Heart right ventricle (tissue), 16 donors: ENCODE measurements around the gene ZNF436. TPM values are rescaled to one million over a fixed set of nuclear protein-coding genes. Genes with fewer than 3 reads are reported as not detected.
A peak's percentile ranks its signal among the peaks of the same experiment; 100 is the strongest.

Experiments used
- ATAC-seq, 8 donors: fragments of 200-7000 bp; cut with Tn5 transposase; one replicate each; pipeline ENCODE4 v1.9.1; 2020; ENCODE audit warnings: mild to moderate bottlenecking in 8 of 8, moderate library complexity in 8 of 8, moderate number of reproducible peaks in 1 of 8
- DNase-seq, 2 donors: peaks; one replicate each; pipeline ENCODE4 v3.0.0-alpha.2; 2020
- H3K27ac ChIP-seq, 10 donors: fragments of 200-600 bp; sonication (generic) in 2 of 10; one replicate each; pipeline versions ENCODE4 v1.5.0 to v1.8.0; 2020 to 2022; ENCODE audit warnings: mild to moderate bottlenecking in 3 of 10
- H3K27me3 ChIP-seq, 7 donors: fragments of 200-600 bp; one replicate each; pipeline ENCODE4 v1.8.0; 2021 to 2022; ENCODE audit warnings: mild to moderate bottlenecking in 2 of 7
- H3K36me3 ChIP-seq, 9 donors: fragments of 200-600 bp; sonication (generic) in 1 of 9; one replicate each; pipeline versions ENCODE4 v1.5.0 to v1.8.0; 2020 to 2022; ENCODE audit warnings: mild to moderate bottlenecking in 2 of 9
- H3K4me1 ChIP-seq, 9 donors: fragments of 200-600 bp; sonication (generic) in 1 of 9; one replicate each; pipeline versions ENCODE4 v1.5.0 to v1.8.0; 2020 to 2022; ENCODE audit warnings: mild to moderate bottlenecking in 4 of 9
- H3K4me3 ChIP-seq, 10 donors: fragments of 200-600 bp; sonication (generic) in 2 of 10; one replicate each; pipeline versions ENCODE4 v1.5.0 to v1.8.0; 2020 to 2022; ENCODE audit warnings: mild to moderate bottlenecking in 7 of 10, moderate library complexity in 2 of 10
- H3K9me3 ChIP-seq, 11 donors: fragments of 200-600 bp in 10 of 11; sonication (generic) in 2 of 11; one replicate each; pipeline versions ENCODE4 v1.5.0 to v1.8.0; 2013 to 2022; ENCODE audit warnings: mild to moderate bottlenecking in 2 of 11, control low read depth in 1 of 11, moderate library complexity in 1 of 11
- CTCF ChIP-seq, 9 donors: fragments of 200-600 bp; sonication (generic) in 2 of 9; IDR thresholded peaks; one replicate each; pipeline versions ENCODE4 v1.5.0 to v1.8.0; 2021 to 2022; ENCODE audit warnings: antibody characterized with exemption in 9 of 9, mild to moderate bottlenecking in 5 of 9, moderate library complexity in 1 of 9
- WGBS, 2 donors: extraction: QIAGEN DNeasy Blood & Tissue Kit; methylation state at CpG; one replicate each; pipeline ENCODE4 v1.1.7; 2013; ENCODE audit warnings: inconsistent platforms in 1 of 2; 5-methylcytosine and 5-hydroxymethylcytosine counted together
- intact Hi-C, 10 donors: fragments of 100-400 bp; cut with DNase I; formaldehyde crosslinking; loops; one replicate each; pipeline versions ENCODE4 v1.11.1 to v1.14.2; 2022
- polyA plus RNA-seq, 2 donors: library from polyadenylated mRNA; stranded (reverse); fragments of 200-250 nt; gene quantifications; one replicate each; pipeline ENCODE4 v1.2.3, GENCODE V29; 2013
- total RNA-seq, 10 donors: library from RNA; stranded (reverse); fragmentation: NEBNext Ultra II Directional in 3 of 10; extraction: Animal tissue kit (Norgen Biotek cat#: 25700) in 3 of 10; gene quantifications; one replicate each; pipeline versions ENCODE4 v1.2.1 to v1.2.4, GENCODE V29; 2021 to 2023
- donor health status: Arrhythmogenic right ventricular cardiomyopathy.
- donor health status: ischemic (EF 13 %, LVEDD 7.1; RV severe dilation, severe dysfunction).
- donor health status: healthy with polysubstance abuse.
- donor health status: DM: no; HTN: yes; CAD: no.
- donor health status: DM: no; HTN: no; CAD: no.
- donor health status: ischemic (EF 25% LVEDD 6.9; RV normal size, moderate dysfunction).
- donor health status: ischemic (EF 25% LVEDD 5.7; RV mildly dilated, moderate dysfunction).
- donor health status: healthy.
- donor health status: DM: yes; HTN: yes; CAD: no.
- donor health status: Ischemic cardiomyopathy.
- donor health status: ischemic (EF 35%, LVEDD 5.7; RV mildly dilated, moderate dysfunction).
- donor health status: nonischemic (EF 11% LVEDD 7.7; RV severe dilation, severe dysfunction).
- donor health status: DM: yes; HTN: yes; CAD: no.
- donor health status: PGD.
- donor health status: ischemic (EF 29% LVEDD 5.4; RV normal size, mild dysfunction).
- donor health status: nonischemic (EF 23%, LVEDD 6.1; RV moderate dilation, normal function).

The ZNF436 gene
- total and polyA plus RNA-seq, 12 donors = 3.3 to 25.5 (median 14.7) TPM

- DNase-seq (peak; percentile 59 to 60), ATAC-seq (peak; percentile 61 to 77 (median 72))
- no peak for TF ChIP-seq CTCF (IDR thresholded peaks at IDR 0.05)
- Histone ChIP-seq H3K27me3 (no peaks in the 10 kb centered on the region), H3K36me3 (peaks cover 0 to 16% (median 0%) of the 10 kb centered on the region in 9 donors), H3K9me3 (no peaks in the 10 kb centered on the region), H3K27ac (peak overlapping the region in 9 of 10 donors; percentile 72 to 90 (median 82)), H3K4me3 (no peak overlapping the region), H3K4me1 (peaks cover 2 to 42% (median 27%) of the 10 kb centered on the region in 9 donors)
- WGBS, 2 donors = 36 to 60% methylated on average over 15 of the region's 15 CpGs
- intact Hi-C loops = loop anchor here in 1 of 10 donors (2.0 kb wide), 1 partner anchor 25 kb away; the partner anchor contains the start of gene ZNF436
Observed at GRCh38 chr1:23393706-23394105, 24.1 kb upstream of the ZNF436 start.

GRCh38 chr1:23392125-23392855, 22.7 kb upstream of the ZNF436 start:
- Histone ChIP-seq H3K4me3 (no peak overlapping the region), H3K4me1 (peaks cover 2 to 31% (median 27%) of the 10 kb centered on the region in 9 donors), H3K9me3 (no peaks in the 10 kb centered on the region), H3K27me3 (no peaks in the 10 kb centered on the region), H3K36me3 (peaks cover 0 to 12% (median 0%) of the 10 kb centered on the region in 9 donors), H3K27ac (no peak overlapping the region)
- WGBS, 2 donors = 84 to 85% methylated on average over 2 of the region's 2 CpGs
- ATAC-seq (peak in 1 of 8 donors; percentile 43), DNase-seq (no peak)
- TF ChIP-seq CTCF (IDR thresholded peaks at IDR 0.05) = no peak
- intact Hi-C loops = no loop called here

GRCh38 chr1:23389837-23390321, 20.2 kb upstream of the ZNF436 start:
- Histone ChIP-seq H3K4me3 (no peak overlapping the region), H3K9me3 (no peaks in the 10 kb centered on the region), H3K4me1 (peaks cover 0 to 26% (median 18%) of the 10 kb centered on the region in 9 donors), H3K27me3 (no peaks in the 10 kb centered on the region), H3K27ac (no peak overlapping the region), H3K36me3 (peaks cover 0 to 12% (median 0%) of the 10 kb centered on the region in 9 donors)
- 73 to 76% methylated on average over 9 of the region's 9 CpGs for WGBS, 2 donors
- intact Hi-C loops = no loop called here
- DNase-seq (no peak), ATAC-seq (no peak)
- TF ChIP-seq CTCF (IDR thresholded peaks at IDR 0.05) = no peak

GRCh38 chr1:23387494-23387893, 17.9 kb upstream of the ZNF436 start:
- Histone ChIP-seq H3K9me3 (no peaks in the 10 kb centered on the region), H3K27ac (no peak overlapping the region), H3K27me3 (no peaks in the 10 kb centered on the region), H3K4me3 (no peak overlapping the region), H3K4me1 (peaks cover 6 to 23% (median 16%) of the 10 kb centered on the region in 9 donors), H3K36me3 (peaks cover 0 to 19% (median 0%) of the 10 kb centered on the region in 9 donors)
- intact Hi-C loops = no loop called here
- no peak for TF ChIP-seq CTCF (IDR thresholded peaks at IDR 0.05)
- ATAC-seq (no peak), DNase-seq (no peak)
- 95 to 96% methylated on average over 8 of the region's 8 CpGs for WGBS, 2 donors
